GM12873 (cell line): ENCODE data around the gene SIRT1.

Source experiments
- CTCF ChIP-seq: IDR thresholded peaks from 2 replicates; pipeline ENCODE4 v1.5.1; 2012; ENCODE audit warnings: low read depth, mild to moderate bottlenecking, moderate library complexity, low read length, control low read depth; ENCODE audit not compliant: insufficient read depth; ENCODE audit errors: missing control alignments

Gene SIRT1

GRCh38 chr10:67864607-67865371, 19.7 kb upstream of the SIRT1 start:
- TF ChIP-seq CTCF, result no peak

DNA sequence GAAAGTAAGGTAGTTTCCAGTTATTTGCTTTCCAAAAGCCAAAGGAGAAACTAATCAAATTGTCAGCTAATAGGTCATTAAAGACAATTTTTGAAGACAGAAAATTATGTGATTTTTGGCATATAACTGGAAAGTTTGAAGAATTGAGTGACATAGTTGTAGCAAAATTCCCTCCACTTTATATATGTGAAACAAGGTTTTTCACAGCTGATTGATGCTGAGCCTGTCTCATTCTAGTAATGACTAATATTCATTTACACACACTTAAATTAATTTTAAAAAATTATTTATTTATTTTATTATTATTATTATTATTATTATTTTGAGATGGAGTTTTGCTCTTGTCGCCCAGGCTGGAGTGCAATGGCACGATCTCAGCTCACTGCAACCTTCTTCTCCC, 16.3 kb upstream of the SIRT1 start:
- no peak for TF ChIP-seq CTCF

DNA sequence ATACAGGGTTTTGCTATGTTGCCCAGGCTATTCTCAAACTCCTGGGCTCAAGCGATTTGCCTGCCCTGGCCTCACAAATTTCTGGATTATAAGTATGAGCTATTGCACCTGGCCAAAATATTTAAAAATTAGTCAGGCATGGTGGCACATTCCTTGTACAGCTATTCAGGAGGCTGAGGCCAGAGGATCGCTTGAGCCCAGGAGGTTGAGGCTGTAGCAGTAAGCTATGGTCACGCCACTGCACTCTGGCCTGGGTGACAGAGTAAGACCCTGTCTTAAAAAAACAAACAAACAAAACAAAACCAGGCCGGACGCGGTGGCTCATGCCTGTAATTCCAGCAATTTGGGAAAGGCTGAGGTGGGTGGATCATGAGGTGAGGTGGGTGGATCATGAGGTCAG, 14.5 kb upstream of the SIRT1 start:
- no peak for TF ChIP-seq CTCF

DNA sequence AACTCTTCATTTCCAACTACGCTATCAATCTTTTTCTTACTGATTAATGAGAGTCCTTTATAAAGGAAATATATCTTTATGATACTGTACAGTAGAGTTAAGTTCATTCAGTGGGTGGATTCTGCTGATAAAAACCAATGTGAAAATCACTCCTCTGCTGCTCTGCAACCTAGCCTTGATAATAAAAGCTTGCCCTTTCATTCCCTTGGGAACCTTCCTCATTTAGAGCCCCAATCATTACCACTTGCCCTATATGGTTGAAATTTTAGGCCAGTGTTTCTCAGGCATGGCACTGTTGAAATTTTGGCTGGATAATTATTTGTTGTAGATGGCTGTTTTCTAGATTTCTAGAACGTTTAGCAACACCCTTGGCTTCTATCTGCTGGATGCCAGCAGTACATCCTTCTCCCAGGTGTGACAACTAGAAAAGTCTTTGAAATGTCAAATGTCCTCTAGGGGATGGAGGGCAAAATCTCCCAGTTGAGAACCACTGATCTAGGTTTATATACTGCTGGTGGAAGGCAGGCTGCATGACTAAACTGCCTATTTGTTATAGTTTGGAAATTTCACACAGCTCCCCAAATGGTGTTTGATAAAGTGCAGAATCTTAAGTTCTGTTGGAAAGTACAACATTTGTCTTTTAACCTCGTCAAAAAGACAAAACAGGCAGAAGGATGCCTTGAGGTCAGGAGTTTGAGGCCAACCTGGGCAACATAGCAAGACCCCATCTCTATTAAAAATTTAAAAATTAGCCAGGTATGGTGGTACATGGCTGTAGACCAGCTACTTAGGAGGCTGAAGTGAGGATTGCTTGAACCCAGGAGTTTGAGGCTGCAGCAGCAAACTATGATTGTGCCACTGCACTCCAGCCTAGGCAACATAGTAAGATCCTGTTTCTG, 8.9 kb upstream of the SIRT1 start:
- TF ChIP-seq CTCF, result no peak

DNA sequence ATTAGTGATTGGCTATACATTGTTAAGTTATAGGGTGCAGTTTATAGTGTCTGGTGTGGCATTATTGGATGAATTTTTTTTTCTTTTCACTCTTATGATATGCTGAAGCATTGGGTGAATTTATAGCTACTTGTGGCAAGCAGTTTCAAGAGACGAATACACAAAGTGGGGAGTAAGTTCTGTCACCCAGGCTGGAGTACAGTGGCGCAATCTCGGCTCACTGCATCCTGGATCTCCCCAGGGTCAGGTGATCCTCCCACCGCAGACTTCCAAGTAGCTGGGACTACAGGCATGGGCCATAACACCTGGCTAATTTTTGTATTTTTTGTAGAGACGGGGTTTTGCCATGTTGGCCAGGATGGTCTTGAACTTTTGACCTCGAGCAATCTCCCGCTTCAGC, 6.3 kb upstream of the SIRT1 start:
- no peak for TF ChIP-seq CTCF

DNA sequence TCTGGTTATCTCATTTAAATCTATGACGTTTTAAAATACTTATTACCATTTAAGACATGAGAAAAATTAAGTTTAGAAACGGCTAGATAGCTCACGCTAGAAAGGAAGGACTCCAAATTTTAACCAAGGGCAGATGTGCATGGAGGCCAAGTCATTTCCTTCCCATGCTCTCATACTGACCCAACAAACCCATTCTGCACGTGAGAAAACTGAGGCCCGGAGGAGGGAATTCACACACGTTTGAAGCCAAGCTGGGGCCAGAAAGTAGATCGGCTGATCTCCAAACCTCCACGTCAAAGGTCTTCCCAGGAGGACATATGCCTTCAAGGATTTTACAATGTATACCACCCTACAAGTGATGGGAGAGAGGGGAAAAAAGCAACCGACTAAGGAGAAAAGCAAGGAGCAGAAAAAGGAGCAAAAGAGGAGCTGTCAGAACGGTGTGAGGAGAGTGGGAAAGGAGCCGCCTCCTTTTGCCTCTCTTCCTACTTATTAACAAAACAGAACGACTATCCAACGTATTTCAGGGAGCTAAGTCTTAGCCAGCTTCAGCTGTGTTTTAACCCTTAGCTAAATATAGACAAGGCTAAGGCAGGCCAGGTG, 645 bp upstream of the SIRT1 start:
- TF ChIP-seq CTCF, result no peak

GRCh38 chr10:67884842-67885670, 600 bp downstream of the SIRT1 start:
- no peak for TF ChIP-seq CTCF
